Suprapubic skin (tissue), 4 donors: ENCODE measurements around the gene TET3.

ENCODE experiments used
- POLR2A ChIP-seq, 2 donors: fragments of 450-650 bp; IDR thresholded peaks; one replicate each; pipeline ENCODE4 v1.6.1; 2017; ENCODE audit warnings: antibody characterized with exemption in 2 of 2, mild to moderate bottlenecking in 2 of 2, moderate library complexity in 2 of 2
- POLR2AphosphoS5 ChIP-seq, 3 donors: sonication (generic); formaldehyde crosslinking; IDR thresholded peaks; one replicate each; pipeline ENCODE4 v1.6.1; 2017; ENCODE audit warnings: antibody characterized with exemption in 3 of 3
- TF ChIP-seq, protein P1 (sequence below), 2 donors: fragments of 200-600 bp in 1 of 2; fragments of 450-650 bp in 1 of 2; sonication (generic) in 1 of 2; IDR thresholded peaks; one replicate each; pipeline ENCODE4 v1.5.1; 2016 to 2019; ENCODE audit warnings: antibody characterized with exemption in 2 of 2, mild to moderate bottlenecking in 1 of 2, moderate library complexity in 1 of 2

DNA sequence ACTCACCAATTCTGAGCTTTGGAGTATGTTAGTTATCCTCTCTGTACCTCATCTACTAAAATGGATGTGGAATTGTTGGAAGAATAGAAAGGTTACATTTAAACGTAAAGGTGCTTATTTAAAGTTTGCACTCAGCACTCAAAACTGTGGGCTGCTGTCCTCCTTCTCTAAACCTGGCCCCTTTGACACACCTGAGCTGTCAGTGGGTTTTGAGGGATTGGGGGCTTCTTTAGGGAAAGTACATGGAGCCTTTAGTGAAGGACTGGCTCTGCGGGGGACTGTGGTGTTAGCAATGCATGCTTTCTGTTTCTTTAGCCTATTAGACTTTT, 47.2 kb downstream of the TET3 start:
- no peak for TF ChIP-seq POLR2A (IDR thresholded peaks at IDR 0.05)
- TF ChIP-seq, protein P1, sequence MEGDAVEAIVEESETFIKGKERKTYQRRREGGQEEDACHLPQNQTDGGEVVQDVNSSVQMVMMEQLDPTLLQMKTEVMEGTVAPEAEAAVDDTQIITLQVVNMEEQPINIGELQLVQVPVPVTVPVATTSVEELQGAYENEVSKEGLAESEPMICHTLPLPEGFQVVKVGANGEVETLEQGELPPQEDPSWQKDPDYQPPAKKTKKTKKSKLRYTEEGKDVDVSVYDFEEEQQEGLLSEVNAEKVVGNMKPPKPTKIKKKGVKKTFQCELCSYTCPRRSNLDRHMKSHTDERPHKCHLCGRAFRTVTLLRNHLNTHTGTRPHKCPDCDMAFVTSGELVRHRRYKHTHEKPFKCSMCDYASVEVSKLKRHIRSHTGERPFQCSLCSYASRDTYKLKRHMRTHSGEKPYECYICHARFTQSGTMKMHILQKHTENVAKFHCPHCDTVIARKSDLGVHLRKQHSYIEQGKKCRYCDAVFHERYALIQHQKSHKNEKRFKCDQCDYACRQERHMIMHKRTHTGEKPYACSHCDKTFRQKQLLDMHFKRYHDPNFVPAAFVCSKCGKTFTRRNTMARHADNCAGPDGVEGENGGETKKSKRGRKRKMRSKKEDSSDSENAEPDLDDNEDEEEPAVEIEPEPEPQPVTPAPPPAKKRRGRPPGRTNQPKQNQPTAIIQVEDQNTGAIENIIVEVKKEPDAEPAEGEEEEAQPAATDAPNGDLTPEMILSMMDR (IDR thresholded peaks at IDR 0.05): no peak
- no peak for TF ChIP-seq POLR2AphosphoS5 (IDR thresholded peaks at IDR 0.05)
